HG03280 (cell line): ENCODE data around the gene VASP.

Experiments used
- ATAC-seq: cut with Tn5 transposase; IDR thresholded peaks from one replicate; pipeline ENCODE4 v1.9.1; 2021; ENCODE audit warnings: mild to moderate bottlenecking, moderate library complexity; ENCODE audit not compliant: unreplicated experiment

The VASP gene

DNA sequence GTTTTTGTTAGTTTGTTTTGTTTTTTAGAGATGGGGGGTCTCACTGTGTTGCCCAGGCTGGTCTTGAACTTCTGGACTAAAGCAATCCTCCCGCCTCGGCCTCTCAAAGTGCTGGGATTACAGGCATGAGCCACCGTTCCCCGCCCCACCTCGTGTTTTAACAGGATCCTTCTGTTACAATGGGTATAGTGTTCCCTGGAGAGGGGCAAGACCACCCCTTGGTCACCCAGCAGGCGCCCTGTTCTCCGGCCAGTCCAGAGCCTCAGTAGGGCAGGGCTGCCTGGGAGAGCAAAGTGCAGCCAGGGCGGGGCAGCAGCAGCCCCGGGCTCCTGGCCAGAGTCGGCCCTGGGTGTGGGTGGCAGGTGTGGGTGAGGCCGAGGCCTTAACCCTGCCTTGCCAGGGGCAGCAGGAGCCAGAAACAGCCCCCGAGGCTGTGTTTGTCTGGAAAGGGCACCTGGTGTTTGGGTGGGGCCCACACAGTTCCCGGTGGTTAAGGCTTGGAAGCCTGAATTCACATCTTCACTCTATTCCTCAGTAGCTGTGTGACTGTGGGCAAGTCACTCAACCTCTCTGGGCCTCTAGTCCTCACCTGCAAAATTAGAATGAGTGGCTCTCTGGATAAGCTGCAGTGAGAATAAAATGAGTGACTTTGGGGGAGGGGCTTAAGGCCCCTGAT lies 7.2 kb downstream of the VASP start:
- no peak for ATAC-seq

DNA sequence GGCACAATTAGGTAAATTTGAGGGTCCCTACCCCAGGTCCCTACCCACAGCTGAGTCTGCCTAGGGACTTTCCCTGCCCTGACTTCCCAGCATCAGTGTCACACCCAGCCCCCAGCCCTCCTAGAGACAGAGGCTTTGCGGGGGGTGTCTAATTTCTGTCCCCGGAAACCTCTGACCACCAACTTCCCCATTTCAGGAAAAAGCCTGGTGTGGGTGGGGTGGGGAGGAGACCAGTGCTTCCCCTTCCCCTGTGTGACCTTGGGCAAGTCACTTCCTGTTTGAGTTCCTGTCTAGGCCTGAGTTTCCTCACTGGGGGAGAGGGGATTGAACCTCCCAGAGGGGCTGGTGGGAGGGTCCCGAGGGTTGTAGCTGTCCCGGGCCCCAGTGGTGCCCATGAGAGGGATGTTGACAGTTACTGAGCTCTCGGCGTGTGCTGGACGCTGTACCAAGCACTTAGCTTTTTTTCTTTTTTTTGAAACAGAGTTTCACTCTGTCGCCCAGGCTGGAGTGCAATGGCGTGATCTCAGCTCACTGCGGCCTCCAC lies 7.9 kb downstream of the VASP start:
- no peak for ATAC-seq

DNA sequence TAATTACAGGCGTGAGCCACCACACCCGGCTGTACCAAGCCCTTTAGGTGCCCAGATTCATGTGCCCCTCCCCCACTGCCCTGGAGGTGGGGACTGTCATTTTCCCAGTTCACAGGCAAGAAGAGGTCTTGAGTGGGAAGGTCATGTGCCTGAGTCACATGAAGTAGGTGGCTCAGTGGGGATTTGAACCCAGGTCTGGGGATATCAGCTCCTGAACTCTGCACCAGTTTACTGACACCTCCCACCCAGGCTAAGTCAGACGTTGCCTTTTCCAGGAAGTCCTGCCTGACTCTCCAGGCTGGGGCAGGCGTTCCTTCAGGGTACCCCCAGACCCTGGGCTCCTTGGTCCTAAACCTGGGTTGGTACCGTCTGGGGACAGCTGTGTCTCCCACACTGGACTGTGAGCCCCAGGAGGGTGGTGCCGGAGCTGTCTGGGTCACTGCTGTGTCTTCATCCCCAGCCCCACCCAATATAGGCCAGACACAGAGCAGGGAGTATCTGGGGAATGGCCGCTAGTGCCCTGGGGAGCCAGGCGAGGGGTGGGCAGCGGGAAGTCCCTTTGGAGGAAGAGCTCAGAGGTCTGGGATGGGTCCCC lies 8.6 kb downstream of the VASP start:
- no peak for ATAC-seq

DNA sequence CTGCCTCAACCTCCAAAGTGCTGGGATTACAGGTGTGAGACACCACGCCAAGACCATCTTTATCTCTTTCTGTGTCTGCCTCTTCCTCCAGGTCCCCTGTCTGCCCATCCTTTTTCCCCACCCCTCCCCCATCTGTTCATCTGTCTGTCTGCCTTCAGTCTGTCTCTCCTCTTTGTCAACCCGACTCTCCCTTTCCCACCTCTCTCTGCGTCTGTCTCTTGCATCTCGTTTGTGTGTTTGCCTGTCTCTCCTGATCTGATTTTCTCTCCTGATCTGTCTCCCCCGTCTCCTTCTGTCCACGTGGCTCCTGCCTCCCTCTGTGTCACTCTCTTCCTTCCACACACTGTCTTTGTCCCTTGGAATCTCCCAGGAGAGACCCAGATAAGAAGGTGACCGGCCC lies 10.0 kb downstream of the VASP start:
- ATAC-seq: no peak

DNA sequence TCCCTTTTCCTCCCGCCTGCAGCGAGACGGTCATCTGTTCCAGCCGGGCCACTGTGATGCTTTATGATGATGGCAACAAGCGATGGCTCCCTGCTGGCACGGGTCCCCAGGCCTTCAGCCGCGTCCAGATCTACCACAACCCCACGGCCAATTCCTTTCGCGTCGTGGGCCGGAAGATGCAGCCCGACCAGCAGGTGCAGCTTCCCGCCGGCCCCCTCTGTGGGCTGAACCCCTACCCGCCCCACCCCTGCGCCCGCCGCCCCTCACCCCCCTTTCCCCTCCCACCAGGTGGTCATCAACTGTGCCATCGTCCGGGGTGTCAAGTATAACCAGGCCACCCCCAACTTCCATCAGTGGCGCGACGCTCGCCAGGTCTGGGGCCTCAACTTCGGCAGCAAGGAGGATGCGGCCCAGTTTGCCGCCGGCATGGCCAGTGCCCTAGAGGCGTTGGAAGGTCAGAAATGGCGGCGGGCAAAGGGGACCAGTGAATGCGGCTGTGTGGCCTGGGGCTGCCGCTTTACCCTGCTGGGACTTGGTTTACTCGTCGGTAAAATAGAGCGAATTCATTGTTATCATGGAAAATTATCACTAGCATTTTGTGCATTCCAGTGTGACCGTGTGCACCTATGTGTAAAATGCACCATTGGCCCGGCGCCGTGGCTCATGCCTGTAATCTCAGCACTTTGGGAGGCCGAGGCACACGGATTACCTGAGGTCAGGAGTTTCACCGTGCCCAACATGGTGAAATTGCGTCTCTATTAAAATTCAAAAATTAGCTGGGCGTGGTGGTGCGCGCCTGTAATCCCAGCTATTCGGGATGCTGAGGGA lies 10.6 kb downstream of the VASP start:
- ATAC-seq: no peak

DNA sequence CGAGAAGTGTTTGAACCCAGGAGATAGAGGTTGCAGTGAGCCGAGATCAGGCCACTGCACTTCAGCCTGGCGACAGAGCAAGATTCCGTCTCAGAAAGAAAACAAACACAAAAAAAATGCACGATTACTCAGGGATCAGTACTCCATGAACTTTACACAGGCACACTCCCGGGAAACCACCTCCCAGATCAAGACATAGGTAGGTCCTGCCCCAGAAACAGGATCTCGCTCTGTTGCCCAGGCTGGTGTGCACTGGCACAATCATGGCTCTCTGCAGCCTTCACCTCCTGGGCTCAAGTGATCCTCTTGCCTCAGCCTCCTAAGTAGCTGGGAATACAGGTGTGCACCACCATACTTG lies 11.2 kb downstream of the VASP start:
- ATAC-seq: no peak

DNA sequence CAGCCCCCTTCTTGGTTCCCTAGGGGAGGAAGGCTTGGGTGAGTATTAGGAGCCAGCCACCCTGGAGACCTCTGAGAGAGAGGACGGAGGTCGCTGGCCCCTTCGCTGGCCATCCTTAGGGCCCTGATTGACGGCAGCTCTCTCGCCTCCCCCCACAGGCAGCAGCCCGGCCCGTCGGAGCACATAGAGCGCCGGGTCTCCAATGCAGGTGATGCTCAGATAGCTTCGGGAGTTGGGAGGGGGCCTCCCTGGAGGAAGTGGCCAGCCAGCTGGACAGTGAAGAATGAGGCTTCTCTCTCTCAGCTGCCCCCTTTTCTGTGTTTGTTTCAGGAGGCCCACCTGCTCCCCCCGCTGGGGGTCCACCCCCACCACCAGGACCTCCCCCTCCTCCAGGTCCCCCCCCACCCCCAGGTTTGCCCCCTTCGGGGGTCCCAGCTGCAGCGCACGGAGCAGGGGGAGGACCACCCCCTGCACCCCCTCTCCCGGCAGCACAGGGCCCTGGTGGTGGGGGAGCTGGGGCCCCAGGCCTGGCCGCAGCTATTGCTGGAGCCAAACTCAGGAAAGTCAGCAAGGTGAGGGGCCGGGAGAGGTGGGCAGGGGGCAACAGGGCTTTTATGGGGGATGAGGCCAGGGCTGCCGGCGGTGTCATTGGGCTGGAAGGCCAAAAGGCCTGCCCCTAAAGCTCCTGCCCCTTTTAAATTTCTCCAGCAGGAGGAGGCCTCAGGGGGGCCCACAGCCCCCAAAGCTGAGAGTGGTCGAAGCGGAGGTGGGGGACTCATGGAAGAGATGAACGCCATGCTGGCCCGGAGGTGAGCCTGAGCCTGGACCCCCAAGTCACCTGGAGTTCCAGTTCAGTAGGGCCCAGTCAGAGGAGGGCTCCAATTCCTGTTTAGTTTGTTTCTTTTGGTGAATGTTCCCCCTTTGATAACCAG lies 15.0 kb downstream of the VASP start:
- ATAC-seq: no peak

DNA sequence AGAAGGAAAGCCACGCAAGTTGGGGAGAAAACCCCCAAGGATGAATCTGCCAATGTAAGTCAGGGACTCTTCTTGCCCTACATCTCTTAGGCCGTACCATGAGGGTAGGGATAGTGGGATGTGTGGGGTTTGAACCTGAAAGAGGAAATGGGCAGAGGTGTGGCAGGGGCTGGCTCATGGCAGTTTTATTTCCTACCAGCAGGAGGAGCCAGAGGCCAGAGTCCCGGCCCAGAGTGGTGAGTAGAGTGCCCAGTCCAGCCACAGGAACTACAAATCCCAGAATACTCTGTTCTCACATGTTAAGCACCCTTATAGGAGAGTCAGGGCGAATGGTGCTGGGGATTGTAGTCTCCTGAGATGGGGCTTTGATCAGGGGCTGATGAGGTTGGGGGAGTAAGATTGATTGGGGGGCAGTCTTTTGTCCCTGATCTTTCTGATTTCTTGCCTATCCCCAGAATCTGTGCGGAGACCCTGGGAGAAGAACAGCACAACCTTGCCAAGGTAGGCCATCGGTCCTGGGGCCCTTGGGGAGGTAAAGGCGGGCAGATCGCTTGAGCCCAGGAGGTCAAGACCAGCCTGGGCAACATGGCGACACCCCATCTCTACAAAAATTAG lies 16.5 kb downstream of the VASP start:
- peak; percentile 71 for ATAC-seq

DNA sequence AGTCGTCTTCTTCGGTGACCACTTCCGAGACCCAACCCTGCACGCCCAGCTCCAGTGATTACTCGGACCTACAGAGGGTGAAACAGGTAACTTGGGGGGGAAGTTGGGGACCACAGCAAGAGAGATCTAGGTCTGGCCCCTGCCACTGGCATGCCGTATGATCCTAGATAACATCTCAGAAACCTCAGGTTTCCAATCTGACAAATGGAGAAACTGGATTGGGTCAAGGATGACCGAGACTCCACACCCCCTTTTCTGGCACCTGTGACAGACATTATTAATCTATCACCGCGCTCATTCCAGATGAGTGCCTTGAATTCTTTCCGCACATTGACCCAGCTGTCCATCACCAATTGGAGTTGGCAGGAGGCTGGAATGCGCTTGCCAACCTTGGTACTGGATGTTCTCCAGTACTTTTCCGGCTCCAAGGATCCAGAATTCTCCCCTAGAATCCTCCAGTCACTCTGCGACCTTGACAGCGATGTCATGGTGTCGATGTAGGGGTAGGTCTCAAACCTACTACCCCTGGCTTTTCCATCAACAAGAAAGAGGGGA lies 17.4 kb downstream of the VASP start:
- ATAC-seq: no peak

DNA sequence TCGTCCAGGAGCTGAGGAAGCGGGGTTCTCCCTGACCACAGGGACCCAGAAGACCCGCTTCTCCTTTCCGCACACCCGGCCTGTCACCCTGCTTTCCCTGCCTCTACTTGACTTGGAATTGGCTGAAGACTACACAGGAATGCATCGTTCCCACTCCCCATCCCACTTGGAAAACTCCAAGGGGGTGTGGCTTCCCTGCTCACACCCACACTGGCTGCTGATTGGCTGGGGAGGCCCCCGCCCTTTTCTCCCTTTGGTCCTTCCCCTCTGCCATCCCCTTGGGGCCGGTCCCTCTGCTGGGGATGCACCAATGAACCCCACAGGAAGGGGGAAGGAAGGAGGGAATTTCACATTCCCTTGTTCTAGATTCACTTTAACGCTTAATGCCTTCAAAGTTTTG lies 18.9 kb downstream of the VASP start:
- ATAC-seq: no peak

DNA sequence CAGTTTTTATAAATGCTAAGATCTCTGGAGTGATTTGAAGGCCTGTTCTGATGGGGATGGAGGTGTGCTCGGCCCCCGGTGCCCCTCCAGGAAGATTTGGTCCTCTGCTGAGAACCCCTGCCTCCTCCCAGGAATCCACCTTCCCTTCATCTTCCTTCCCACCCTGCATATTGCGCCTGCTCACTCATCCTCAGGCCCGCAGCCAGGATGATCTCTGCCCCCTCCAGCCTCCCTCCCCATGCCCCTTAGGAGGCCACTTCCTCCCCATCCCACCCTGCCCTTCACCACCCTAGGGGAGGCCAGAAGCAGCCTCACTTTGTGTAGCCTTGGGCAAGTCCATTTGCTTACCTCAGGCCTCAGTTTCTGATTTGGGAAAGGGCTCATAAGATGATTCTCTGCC lies 19.7 kb downstream of the VASP start:
- ATAC-seq: no peak

DNA sequence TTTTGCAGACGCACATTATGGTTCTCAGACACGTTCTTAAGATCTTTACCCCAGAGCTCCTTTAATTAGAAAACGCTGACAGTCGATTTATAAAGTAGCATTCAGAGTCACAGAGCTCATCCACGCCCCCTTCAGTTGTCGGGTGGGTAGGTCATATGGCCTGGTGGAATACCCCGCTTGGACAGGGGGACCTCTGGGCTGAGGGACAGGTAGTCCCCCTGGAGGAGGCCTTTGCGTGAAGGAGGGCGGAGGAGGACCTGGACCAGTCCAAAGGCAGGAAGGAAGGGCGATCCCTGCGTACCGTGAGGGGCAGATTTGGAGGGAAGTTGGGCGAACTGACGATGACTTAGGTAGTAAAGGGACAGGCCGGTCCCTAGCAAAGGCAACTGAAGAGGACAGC lies 20.5 kb downstream of the VASP start:
- no peak for ATAC-seq

DNA sequence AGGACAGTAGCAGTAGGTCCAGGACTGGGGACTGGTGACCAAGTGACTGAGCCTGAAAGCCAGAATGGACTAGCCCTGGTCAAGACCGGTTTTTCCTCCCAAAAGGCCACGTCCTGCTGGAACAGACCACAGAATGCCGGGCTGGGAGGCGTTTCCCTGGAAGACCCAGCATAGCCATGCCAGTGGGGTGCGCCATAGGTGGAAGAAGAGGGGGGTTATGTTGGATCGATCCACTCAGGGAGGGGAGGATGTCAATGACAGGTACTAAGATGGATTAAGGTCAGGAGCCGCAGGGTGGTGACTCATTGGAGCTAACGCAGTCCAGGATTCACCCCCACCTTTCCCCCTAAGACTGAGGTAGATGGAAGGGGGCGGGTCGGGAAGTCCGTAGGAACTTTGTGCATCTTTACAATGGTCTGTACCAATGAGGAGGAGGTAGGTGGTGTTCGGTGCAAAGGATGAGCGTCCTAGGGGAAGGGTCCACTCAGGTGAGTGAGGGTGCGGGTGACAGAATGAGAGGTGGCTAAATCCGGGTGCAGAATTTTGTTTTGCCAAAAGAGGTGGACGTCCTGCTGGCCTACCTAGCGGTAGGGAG lies 21.0 kb downstream of the VASP start:
- no peak for ATAC-seq

DNA sequence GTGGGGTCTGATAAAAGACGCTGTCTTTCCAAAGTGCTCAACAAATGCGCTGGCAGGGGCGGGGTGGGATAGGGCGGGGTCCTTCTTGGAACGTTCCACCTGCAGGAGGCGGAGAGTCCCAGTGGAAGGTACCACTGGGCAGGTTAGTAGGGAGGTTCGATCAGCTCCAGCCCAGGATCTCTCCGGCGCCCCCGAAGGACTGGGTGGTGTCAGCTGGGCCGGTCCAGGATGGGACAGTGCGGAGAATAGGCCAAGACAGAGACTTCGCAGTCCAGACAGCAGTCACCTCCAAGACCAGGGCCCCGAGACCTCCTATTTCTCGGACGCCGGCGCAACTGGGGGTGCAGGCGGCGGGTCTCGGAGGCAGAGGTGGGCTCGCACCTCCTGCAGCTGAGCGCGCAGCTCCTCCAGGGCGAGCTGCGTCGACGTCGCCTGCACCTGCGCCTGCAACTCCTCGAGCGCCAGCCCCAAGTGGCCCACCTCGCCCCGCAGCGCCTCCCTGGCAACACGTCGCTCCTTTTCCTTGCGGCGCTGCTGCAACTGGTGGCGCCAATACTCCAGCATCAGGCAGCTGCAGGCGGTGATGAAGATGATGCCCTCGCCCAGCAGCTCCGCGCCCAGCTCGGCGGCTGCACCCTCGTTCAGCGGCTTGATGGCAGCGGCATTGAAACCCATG lies 21.6 kb downstream of the VASP start:
- no peak for ATAC-seq

DNA sequence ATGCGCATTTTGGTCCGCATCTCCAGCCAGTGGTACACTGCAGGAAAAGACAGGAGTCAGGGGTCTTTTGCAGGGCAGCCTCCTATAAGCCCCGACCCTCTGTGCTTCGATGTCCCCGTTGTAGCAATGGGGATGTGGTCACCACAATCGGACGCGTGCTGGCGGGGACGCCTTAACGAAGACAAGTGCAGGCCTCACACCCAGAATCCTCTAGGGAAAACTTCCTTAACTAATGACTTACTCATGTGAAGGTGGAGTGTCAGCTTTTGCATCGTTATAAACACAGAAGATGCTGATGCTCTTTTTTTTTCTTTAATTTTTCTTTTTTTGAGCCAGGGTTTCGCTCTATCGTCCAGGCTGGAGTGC lies 22.1 kb downstream of the VASP start:
- no peak for ATAC-seq

DNA sequence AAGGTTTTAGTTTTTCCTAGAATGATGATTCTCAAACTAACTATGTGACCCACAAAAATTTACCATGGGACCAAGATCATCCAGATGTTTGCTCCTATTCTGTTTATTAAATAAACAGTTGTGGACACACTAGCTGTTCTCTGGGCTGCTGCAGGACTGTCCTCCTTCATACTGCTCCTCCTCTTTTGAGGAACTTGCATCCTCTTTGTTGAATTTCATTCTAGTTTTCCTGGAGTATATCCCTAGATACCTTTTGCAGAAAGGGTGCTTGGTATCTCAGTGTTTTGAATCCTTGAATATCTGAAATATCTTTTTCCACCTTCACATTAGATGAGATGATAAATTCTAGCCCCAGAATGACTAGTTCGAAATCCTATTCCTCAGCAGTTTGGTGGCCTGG lies 24.1 kb downstream of the VASP start:
- no peak for ATAC-seq

DNA sequence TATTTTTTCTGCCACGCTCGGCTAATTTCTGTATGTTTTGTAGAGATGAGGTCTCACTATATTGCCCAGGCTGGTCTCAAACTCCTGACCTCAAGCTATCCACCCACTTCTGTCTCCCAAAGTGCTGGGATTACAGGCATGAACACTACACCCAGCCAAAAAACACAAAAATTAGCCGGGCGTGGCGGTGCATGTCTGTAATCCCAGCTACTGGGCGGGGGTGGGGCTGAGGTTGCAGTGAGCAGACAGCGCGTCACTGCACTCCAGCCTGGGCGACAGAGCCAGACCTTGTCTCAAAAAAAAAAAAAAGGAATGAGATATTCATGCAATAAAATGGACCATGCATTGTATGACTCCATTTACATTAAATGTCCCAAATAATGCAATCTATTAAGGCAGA lies 32.2 kb downstream of the VASP start:
- no peak for ATAC-seq

DNA sequence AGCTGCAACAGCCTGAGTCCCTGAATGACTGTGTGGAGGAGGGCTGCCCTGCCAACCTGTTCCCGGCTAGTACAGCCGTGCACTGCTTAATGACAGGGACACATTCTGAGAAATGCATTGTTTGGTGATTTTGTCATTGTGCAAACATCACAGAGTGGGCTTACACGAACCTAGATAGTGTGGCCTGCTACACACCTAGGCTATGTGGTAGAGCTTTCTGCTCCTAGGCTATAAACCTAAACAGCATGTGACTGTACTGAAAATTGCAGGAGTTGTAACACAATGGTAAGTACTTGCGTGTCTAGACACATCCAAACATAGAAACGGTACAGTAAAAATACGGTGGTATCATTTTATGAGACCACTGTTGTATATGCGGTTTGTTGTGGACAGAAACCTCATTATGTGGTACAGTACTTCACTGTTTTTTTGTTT lies 35.0 kb downstream of the VASP start:
- no peak for ATAC-seq

DNA sequence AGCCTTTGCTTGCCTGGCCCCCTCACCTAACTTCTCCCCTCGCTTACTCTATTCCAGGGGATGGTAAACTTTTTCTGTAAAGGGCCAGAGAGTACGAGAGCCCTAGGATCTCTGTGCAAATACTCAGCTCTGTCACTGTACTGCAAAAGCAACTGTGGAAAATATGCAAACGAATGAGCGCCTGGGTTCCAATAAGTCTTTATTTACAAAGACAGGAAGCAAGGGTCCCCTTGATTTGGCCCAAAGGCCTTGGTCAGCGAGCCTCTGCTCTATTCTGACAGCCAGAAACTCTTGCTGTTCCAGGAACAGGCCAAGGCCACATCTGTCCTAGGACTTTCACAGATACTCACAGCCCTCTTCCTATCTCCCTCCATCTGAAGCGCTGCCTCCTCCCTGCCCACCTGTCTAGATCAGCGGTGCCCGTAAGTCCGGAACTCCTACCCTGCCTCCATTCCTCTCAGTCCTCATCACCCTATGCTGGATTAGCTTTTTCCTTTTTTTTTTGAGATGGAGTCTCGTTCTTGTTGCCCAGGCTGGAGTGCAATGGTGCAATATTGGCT lies 40.0 kb downstream of the VASP start:
- ATAC-seq: no peak
